GM23338 (cell line): ENCODE results near the gene SEMA4A. TPM values are rescaled to one million over a fixed set of nuclear protein-coding genes. Genes with fewer than 3 reads are reported as not detected.
A peak's percentile ranks its signal among the peaks of the same experiment; 100 is the strongest.
"Not testable (repeated sequence)": the region's sequence is repeated elsewhere in the genome, so short reads cannot be mapped to it uniquely, and the experiment has no call there.

Experiments used
- ATAC-seq: fragments of 200-7000 bp; cut with Tn5 transposase; 3 replicates; pipeline ENCODE4 v1.9.1; 2020
- DNase-seq: peaks from one replicate; pipeline ENCODE4 v3.0.0-alpha.2; 2015; ENCODE audit warnings: low spot score
- H2AFZ ChIP-seq: fragments of 200-600 bp; sonication (generic); 2 replicates; pipeline ENCODE4 v1.8.0; 2016; ENCODE audit warnings: antibody characterized with exemption, mild to moderate bottlenecking, moderate library complexity
- H3F3A ChIP-seq: fragments of 200-600 bp; sonication (generic); replicated peaks from 2 replicates; pipeline ENCODE4 v1.8.0; 2017; ENCODE audit warnings: antibody characterized with exemption, mixed run types, low read depth
- H3K27ac ChIP-seq: fragments of 200-600 bp; sonication (generic); 2 replicates; pipeline ENCODE4 v1.6.1; 2016; ENCODE audit warnings: low read depth
- H3K27me3 ChIP-seq: fragments of 200-600 bp; sonication (generic); 2 replicates; pipeline ENCODE4 v1.8.0; 2016; ENCODE audit warnings: mild to moderate bottlenecking, mixed run types, moderate library complexity; ENCODE audit not compliant: insufficient read depth
- H3K36me3 ChIP-seq: fragments of 200-600 bp; sonication (generic); 2 replicates; pipeline ENCODE4 v1.8.0; 2016; ENCODE audit warnings: mild to moderate bottlenecking; ENCODE audit not compliant: insufficient read depth
- H3K4me1 ChIP-seq: fragments of 200-600 bp; sonication (generic); 2 replicates; pipeline ENCODE4 v1.8.0; 2016; ENCODE audit warnings: mild to moderate bottlenecking, moderate library complexity; ENCODE audit not compliant: insufficient read depth
- H3K4me2 ChIP-seq: fragments of 200-600 bp; sonication (generic); 2 replicates; pipeline ENCODE4 v1.7.1; 2017; ENCODE audit warnings: mixed run types
- H3K4me3 ChIP-seq: fragments of 200-600 bp; sonication (generic); 2 replicates; pipeline ENCODE4 v1.6.1; 2016; ENCODE audit warnings: mixed run types
- H3K79me2 ChIP-seq: fragments of 200-600 bp; sonication (generic); replicated peaks from 2 replicates; pipeline ENCODE4 v1.8.0; 2017; ENCODE audit warnings: mild to moderate bottlenecking; ENCODE audit not compliant: insufficient read depth
- H3K9me2 ChIP-seq: fragments of 200-600 bp; sonication (generic); 2 replicates; pipeline ENCODE4 v1.8.0; 2017; ENCODE audit not compliant: insufficient read depth
- H4K20me1 ChIP-seq: fragments of 200-600 bp; sonication (generic); replicated peaks from 2 replicates; pipeline ENCODE4 v1.8.0; 2017; ENCODE audit warnings: mild to moderate bottlenecking; ENCODE audit not compliant: insufficient read depth
- H3K27ac Mint-ChIP-seq: 2 replicates; pipeline ENCODE4 v1.8.0; 2020; ENCODE audit warnings: inconsistent platforms, mild to moderate bottlenecking, moderate library complexity, mixed read lengths
- H3K27me3 Mint-ChIP-seq: 3 replicates; pipeline ENCODE4 v1.8.0; 2022; ENCODE audit warnings: low read depth, mild to moderate bottlenecking, moderate library complexity, mixed read lengths, inconsistent platforms; ENCODE audit not compliant: insufficient read depth, poor library complexity
- H3K36me3 Mint-ChIP-seq: 3 replicates; pipeline ENCODE4 v1.8.0; 2021; ENCODE audit warnings: low read depth, mild to moderate bottlenecking, inconsistent platforms, moderate library complexity, mixed read lengths
- H3K4me1 Mint-ChIP-seq: 3 replicates; pipeline ENCODE4 v1.8.0; 2020; ENCODE audit warnings: mild to moderate bottlenecking, inconsistent platforms, mixed read lengths
- H3K4me3 Mint-ChIP-seq: 3 replicates; pipeline ENCODE4 v1.8.0; 2021; ENCODE audit warnings: moderate library complexity, mild to moderate bottlenecking, inconsistent platforms, mixed read lengths
- H3K9me3 Mint-ChIP-seq: 3 replicates; pipeline ENCODE4 v1.8.0; 2020; ENCODE audit warnings: moderate library complexity, mild to moderate bottlenecking, inconsistent platforms, mixed read lengths
- POLR2AphosphoS5 ChIP-seq: IDR thresholded peaks from 2 replicates; pipeline ENCODE4 v1.6.1; 2016; ENCODE audit warnings: antibody characterized with exemption, low read depth
- polyA plus RNA-seq: library from polyadenylated mRNA; unstranded; fragments of >200 nt; fragmentation: Nextera tagmentation; extraction: Ambion mirVana; gene quantifications from 2 replicates; pipeline ENCODE4 v1.2.1, GENCODE V29; 2016
- total RNA-seq: library from RNA; depleted of rRNA; stranded (reverse); fragments of >200 nt; shearing (Covaris generic); gene quantifications from 2 replicates; pipeline ENCODE4 v1.2.3, GENCODE V29; 2014
- TF ChIP-seq, protein P1 (sequence below): fragments of 250-450 bp; sonication (Bioruptor Pico); IDR thresholded peaks from 2 replicates; pipeline ENCODE4 v1.5.0; 2020; ENCODE audit warnings: mild to moderate bottlenecking, moderate library complexity
- TF ChIP-seq, protein P2 (sequence below): IDR thresholded peaks from one replicate; pipeline ENCODE4 v1.6.1; 2018; ENCODE audit warnings: antibody characterized with exemption; ENCODE audit not compliant: unreplicated experiment
- TF ChIP-seq, protein P3 (sequence below), 2 experiments: fragments of 200-600 bp in 1 of 2; sonication (generic) in 1 of 2; conservative IDR thresholded peaks; 2 replicates each; pipeline versions ENCODE4 v1.5.1 to v1.6.1; 2016 to 2017; ENCODE audit warnings: antibody characterized with exemption in 2 of 2, low read depth in 2 of 2, mild to moderate bottlenecking in 2 of 2, moderate library complexity in 1 of 2

The SEMA4A gene
- total and polyA plus RNA-seq, 2 experiments from 2014 or later, result 5.5 to 20.2 TPM

DNA sequence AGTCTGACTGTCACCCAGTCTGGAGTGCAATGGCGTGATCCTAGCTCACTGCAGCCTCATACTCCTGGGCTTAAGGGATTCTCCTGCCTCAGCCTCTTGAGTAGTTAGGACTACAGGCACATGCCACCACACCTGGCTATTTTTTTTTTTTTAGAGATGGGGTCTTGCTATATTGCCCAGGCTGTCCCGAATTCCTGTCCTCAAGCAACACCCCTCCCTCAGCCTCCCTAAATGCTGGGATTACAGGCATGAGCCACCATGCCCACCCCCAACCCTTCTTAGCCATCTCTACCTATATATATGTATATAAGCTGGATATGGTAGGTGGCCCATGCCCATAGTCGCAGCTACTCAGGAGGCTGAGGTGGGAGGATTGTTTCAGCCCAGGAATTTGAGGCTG lies 27.1 kb downstream of the SEMA4A start (continued):
- TF ChIP-seq, protein P1, sequence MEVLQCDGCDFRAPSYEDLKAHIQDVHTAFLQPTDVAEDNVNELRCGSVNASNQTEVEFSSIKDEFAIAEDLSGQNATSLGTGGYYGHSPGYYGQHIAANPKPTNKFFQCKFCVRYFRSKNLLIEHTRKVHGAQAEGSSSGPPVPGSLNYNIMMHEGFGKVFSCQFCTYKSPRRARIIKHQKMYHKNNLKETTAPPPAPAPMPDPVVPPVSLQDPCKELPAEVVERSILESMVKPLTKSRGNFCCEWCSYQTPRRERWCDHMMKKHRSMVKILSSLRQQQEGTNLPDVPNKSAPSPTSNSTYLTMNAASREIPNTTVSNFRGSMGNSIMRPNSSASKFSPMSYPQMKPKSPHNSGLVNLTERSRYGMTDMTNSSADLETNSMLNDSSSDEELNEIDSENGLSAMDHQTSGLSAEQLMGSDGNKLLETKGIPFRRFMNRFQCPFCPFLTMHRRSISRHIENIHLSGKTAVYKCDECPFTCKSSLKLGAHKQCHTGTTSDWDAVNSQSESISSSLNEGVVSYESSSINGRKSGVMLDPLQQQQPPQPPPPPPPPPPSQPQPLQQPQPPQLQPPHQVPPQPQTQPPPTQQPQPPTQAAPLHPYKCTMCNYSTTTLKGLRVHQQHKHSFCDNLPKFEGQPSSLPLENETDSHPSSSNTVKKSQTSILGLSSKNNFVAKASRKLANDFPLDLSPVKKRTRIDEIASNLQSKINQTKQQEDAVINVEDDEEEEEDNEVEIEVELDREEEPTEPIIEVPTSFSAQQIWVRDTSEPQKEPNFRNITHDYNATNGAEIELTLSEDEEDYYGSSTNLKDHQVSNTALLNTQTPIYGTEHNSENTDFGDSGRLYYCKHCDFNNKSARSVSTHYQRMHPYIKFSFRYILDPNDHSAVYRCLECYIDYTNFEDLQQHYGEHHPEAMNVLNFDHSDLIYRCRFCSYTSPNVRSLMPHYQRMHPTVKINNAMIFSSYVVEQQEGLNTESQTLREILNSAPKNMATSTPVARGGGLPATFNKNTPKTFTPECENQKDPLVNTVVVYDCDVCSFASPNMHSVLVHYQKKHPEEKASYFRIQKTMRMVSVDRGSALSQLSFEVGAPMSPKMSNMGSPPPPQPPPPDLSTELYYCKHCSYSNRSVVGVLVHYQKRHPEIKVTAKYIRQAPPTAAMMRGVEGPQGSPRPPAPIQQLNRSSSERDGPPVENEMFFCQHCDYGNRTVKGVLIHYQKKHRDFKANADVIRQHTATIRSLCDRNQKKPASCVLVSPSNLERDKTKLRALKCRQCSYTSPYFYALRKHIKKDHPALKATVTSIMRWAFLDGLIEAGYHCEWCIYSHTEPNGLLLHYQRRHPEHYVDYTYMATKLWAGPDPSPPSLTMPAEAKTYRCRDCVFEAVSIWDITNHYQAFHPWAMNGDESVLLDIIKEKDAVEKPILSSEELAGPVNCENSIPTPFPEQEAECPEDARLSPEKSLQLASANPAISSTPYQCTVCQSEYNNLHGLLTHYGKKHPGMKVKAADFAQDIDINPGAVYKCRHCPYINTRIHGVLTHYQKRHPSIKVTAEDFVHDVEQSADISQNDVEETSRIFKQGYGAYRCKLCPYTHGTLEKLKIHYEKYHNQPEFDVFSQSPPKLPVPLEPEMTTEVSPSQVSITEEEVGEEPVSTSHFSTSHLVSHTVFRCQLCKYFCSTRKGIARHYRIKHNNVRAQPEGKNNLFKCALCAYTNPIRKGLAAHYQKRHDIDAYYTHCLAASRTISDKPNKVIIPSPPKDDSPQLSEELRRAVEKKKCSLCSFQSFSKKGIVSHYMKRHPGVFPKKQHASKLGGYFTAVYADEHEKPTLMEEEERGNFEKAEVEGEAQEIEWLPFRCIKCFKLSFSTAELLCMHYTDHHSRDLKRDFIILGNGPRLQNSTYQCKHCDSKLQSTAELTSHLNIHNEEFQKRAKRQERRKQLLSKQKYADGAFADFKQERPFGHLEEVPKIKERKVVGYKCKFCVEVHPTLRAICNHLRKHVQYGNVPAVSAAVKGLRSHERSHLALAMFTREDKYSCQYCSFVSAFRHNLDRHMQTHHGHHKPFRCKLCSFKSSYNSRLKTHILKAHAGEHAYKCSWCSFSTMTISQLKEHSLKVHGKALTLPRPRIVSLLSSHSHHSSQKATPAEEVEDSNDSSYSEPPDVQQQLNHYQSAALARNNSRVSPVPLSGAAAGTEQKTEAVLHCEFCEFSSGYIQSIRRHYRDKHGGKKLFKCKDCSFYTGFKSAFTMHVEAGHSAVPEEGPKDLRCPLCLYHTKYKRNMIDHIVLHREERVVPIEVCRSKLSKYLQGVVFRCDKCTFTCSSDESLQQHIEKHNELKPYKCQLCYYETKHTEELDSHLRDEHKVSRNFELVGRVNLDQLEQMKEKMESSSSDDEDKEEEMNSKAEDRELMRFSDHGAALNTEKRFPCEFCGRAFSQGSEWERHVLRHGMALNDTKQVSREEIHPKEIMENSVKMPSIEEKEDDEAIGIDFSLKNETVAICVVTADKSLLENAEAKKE (CRISPR knock-in tag), result no peak
- TF ChIP-seq, protein P2, sequence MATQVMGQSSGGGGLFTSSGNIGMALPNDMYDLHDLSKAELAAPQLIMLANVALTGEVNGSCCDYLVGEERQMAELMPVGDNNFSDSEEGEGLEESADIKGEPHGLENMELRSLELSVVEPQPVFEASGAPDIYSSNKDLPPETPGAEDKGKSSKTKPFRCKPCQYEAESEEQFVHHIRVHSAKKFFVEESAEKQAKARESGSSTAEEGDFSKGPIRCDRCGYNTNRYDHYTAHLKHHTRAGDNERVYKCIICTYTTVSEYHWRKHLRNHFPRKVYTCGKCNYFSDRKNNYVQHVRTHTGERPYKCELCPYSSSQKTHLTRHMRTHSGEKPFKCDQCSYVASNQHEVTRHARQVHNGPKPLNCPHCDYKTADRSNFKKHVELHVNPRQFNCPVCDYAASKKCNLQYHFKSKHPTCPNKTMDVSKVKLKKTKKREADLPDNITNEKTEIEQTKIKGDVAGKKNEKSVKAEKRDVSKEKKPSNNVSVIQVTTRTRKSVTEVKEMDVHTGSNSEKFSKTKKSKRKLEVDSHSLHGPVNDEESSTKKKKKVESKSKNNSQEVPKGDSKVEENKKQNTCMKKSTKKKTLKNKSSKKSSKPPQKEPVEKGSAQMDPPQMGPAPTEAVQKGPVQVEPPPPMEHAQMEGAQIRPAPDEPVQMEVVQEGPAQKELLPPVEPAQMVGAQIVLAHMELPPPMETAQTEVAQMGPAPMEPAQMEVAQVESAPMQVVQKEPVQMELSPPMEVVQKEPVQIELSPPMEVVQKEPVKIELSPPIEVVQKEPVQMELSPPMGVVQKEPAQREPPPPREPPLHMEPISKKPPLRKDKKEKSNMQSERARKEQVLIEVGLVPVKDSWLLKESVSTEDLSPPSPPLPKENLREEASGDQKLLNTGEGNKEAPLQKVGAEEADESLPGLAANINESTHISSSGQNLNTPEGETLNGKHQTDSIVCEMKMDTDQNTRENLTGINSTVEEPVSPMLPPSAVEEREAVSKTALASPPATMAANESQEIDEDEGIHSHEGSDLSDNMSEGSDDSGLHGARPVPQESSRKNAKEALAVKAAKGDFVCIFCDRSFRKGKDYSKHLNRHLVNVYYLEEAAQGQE, result no peak

DNA sequence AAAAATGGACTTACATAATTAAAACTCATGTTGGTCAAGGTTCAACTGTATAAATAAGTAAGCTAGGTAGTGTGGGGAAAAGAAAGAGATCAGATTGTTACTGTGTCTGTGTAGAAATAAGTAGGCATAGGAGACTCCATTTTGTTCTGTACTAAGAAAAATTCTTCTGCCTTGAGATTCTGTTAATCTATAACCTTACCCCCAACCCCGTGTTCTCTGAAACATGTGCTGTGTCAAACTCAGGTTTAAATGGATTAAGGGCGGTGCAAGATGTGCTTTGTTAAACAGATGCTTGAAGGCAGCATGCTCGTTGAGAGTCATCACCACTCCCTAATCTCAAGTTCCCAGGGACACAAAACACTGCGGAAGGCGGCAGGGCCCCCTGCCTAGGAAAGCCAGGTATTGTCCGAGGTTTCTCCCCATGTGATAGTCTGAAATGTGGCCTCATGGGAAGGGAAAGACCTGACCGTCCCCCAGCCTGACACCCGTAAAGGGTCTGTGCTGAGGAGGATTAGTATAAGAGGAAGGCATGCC lies 28.1 kb downstream of the SEMA4A start:
- peak overlapping the region; percentile 100 for H3K27ac ChIP-seq
- peak overlapping the region; percentile 9; the same call in 1 of the 2 replicates for H3K4me3 ChIP-seq
- Mint-ChIP-seq H3K4me3 (peak overlapping the region; percentile 34), H3K27ac (peak overlapping the region; percentile 96), H3K4me1 (peaks cover 37% of the 10 kb centered on the region)
- not testable (repeated sequence) for H3K36me3 Mint-ChIP-seq, H2AFZ ChIP-seq, H3K27me3 Mint-ChIP-seq, ATAC-seq, H3K9me3 Mint-ChIP-seq, H3K79me2 ChIP-seq, H3K36me3 ChIP-seq, H3K9me2 ChIP-seq, H3K27me3 ChIP-seq, H4K20me1 ChIP-seq
- peak overlapping the region; percentile 64 for H3K4me2 ChIP-seq
- peak; percentile 27; the same call in 1 of the 2 replicates for TF ChIP-seq POLR2AphosphoS5
- TF ChIP-seq, protein P3, sequence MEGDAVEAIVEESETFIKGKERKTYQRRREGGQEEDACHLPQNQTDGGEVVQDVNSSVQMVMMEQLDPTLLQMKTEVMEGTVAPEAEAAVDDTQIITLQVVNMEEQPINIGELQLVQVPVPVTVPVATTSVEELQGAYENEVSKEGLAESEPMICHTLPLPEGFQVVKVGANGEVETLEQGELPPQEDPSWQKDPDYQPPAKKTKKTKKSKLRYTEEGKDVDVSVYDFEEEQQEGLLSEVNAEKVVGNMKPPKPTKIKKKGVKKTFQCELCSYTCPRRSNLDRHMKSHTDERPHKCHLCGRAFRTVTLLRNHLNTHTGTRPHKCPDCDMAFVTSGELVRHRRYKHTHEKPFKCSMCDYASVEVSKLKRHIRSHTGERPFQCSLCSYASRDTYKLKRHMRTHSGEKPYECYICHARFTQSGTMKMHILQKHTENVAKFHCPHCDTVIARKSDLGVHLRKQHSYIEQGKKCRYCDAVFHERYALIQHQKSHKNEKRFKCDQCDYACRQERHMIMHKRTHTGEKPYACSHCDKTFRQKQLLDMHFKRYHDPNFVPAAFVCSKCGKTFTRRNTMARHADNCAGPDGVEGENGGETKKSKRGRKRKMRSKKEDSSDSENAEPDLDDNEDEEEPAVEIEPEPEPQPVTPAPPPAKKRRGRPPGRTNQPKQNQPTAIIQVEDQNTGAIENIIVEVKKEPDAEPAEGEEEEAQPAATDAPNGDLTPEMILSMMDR (conservative IDR thresholded peaks at IDR 0.05; ENCODE audit: low read depth in 2 of 2), result peak in 1 of 2 experiments; percentile 15; a peak in 1 of 4 replicates
- H3F3A ChIP-seq, result peaks cover 14% of the 10 kb centered on the region
- peaks cover 45% of the 10 kb centered on the region for H3K4me1 ChIP-seq
- peak; percentile 66 for DNase-seq
